ENCODE data around the gene SLIT3. TPM values are rescaled to one million over a fixed set of nuclear protein-coding genes. Genes with fewer than 3 reads are reported as not detected.

The SLIT3 gene
- total and polyA plus RNA-seq, 2 experiments from 2014 or later: 0.59 to 0.71 TPM

DNA sequence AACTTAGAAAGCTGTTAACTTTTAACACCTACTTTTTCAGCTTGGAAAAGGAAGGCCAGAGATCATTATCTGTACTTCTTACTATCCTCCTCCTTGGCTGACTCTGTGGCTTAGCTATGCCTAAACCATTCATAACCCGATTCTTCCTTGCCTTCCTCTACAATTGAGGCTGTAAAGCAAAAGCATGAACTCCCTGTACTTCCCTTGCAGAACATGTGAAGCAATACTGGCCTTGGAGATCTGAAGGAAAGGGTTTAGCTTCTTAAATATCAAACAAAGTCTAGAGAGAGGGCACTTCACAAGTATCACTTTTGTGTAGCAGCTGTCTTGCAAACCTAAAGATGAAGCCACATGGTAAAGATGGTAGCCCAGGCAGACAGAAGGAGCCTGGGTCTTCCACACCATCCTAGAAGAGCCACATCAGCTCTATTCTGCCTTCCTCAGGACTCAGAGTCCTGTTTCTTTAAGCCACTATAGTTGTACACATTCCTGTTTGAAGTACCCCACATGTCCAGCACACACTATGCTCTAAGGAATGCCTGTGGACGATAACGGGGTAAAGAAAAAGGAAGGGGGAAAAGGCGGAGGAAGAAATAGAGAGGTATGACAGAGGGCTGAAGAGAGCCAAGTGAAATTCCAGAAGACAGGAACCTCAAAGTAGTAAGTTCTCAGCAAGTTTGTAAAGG lies 169.2 kb downstream of the SLIT3 start (continued):
- TF ChIP-seq, protein P1, sequence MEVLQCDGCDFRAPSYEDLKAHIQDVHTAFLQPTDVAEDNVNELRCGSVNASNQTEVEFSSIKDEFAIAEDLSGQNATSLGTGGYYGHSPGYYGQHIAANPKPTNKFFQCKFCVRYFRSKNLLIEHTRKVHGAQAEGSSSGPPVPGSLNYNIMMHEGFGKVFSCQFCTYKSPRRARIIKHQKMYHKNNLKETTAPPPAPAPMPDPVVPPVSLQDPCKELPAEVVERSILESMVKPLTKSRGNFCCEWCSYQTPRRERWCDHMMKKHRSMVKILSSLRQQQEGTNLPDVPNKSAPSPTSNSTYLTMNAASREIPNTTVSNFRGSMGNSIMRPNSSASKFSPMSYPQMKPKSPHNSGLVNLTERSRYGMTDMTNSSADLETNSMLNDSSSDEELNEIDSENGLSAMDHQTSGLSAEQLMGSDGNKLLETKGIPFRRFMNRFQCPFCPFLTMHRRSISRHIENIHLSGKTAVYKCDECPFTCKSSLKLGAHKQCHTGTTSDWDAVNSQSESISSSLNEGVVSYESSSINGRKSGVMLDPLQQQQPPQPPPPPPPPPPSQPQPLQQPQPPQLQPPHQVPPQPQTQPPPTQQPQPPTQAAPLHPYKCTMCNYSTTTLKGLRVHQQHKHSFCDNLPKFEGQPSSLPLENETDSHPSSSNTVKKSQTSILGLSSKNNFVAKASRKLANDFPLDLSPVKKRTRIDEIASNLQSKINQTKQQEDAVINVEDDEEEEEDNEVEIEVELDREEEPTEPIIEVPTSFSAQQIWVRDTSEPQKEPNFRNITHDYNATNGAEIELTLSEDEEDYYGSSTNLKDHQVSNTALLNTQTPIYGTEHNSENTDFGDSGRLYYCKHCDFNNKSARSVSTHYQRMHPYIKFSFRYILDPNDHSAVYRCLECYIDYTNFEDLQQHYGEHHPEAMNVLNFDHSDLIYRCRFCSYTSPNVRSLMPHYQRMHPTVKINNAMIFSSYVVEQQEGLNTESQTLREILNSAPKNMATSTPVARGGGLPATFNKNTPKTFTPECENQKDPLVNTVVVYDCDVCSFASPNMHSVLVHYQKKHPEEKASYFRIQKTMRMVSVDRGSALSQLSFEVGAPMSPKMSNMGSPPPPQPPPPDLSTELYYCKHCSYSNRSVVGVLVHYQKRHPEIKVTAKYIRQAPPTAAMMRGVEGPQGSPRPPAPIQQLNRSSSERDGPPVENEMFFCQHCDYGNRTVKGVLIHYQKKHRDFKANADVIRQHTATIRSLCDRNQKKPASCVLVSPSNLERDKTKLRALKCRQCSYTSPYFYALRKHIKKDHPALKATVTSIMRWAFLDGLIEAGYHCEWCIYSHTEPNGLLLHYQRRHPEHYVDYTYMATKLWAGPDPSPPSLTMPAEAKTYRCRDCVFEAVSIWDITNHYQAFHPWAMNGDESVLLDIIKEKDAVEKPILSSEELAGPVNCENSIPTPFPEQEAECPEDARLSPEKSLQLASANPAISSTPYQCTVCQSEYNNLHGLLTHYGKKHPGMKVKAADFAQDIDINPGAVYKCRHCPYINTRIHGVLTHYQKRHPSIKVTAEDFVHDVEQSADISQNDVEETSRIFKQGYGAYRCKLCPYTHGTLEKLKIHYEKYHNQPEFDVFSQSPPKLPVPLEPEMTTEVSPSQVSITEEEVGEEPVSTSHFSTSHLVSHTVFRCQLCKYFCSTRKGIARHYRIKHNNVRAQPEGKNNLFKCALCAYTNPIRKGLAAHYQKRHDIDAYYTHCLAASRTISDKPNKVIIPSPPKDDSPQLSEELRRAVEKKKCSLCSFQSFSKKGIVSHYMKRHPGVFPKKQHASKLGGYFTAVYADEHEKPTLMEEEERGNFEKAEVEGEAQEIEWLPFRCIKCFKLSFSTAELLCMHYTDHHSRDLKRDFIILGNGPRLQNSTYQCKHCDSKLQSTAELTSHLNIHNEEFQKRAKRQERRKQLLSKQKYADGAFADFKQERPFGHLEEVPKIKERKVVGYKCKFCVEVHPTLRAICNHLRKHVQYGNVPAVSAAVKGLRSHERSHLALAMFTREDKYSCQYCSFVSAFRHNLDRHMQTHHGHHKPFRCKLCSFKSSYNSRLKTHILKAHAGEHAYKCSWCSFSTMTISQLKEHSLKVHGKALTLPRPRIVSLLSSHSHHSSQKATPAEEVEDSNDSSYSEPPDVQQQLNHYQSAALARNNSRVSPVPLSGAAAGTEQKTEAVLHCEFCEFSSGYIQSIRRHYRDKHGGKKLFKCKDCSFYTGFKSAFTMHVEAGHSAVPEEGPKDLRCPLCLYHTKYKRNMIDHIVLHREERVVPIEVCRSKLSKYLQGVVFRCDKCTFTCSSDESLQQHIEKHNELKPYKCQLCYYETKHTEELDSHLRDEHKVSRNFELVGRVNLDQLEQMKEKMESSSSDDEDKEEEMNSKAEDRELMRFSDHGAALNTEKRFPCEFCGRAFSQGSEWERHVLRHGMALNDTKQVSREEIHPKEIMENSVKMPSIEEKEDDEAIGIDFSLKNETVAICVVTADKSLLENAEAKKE (CRISPR knock-in tag; IDR thresholded peaks at IDR 0.05): no peak
- no peak for TF ChIP-seq ZNF331 (CRISPR knock-in tag; IDR thresholded peaks at IDR 0.05; ENCODE audit: low read depth)

DNA sequence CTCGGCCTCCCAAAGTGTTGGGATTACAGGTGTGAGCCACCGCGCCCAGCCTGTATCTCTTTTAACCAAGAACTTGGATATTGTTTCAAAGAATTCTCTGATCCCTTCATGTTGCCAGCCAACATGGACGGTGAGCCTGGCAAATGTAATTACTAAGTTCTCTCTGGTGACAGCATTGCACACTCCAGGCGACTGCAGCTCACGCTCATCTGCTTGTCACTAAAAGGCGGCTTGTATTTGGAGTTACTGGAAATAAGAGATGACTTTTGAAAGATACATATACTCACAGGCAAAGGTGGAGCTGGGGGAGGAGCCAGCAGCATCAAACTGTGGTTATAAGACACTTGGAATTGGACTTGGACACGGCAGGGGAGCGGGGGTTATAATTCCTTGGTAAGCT lies 172.3 kb downstream of the SLIT3 start:
- Mint-ChIP-seq H3K36me3 (ENCODE audit: low read depth) (no peaks in the 10 kb centered on the region), H3K4me3 (no peak overlapping the region), H3K4me1 (peaks cover 22% of the 10 kb centered on the region), H3K9me3 (no peaks in the 10 kb centered on the region), H3K27me3 (ENCODE audit: insufficient read depth, low read depth, poor library complexity) (no peaks in the 10 kb centered on the region), H3K27ac (no peak overlapping the region)
- Histone ChIP-seq H2AFZ (no peak overlapping the region), H3K4me1 (ENCODE audit: insufficient read depth) (peaks cover 15% of the 10 kb centered on the region), H3K79me2 (replicated peaks; ENCODE audit: insufficient read depth) (no peaks in the 10 kb centered on the region), H3K27ac (ENCODE audit: low read depth) (no peak overlapping the region), H3K4me2 (no peak overlapping the region), H3F3A (replicated peaks; ENCODE audit: low read depth) (no peaks in the 10 kb centered on the region), H3K36me3 (ENCODE audit: insufficient read depth) (no peaks in the 10 kb centered on the region), H4K20me1 (replicated peaks; ENCODE audit: insufficient read depth) (no peaks in the 10 kb centered on the region), H3K27me3 (ENCODE audit: insufficient read depth) (no peaks in the 10 kb centered on the region), H3K4me3 (no peak overlapping the region), H3K9me2 (ENCODE audit: insufficient read depth) (peaks cover 3% of the 10 kb centered on the region)
- TF ChIP-seq, protein P2, sequence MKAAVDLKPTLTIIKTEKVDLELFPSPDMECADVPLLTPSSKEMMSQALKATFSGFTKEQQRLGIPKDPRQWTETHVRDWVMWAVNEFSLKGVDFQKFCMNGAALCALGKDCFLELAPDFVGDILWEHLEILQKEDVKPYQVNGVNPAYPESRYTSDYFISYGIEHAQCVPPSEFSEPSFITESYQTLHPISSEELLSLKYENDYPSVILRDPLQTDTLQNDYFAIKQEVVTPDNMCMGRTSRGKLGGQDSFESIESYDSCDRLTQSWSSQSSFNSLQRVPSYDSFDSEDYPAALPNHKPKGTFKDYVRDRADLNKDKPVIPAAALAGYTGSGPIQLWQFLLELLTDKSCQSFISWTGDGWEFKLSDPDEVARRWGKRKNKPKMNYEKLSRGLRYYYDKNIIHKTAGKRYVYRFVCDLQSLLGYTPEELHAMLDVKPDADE (IDR thresholded peaks at IDR 0.05): no peak
- no peak for TF ChIP-seq STAT1 (IDR thresholded peaks at IDR 0.05; ENCODE audit: unreplicated experiment)
- ATAC-seq (no peak), DNase-seq (ENCODE audit: low spot score) (no peak)

Measured in GM23338 (cell line).